Endothelial cell of umbilical vein (primary cell): Measurements from ENCODE around the gene PNMA1. TPM values are rescaled to one million over a fixed set of nuclear protein-coding genes. Genes with fewer than 3 reads are reported as not detected.

Source experiments
- BruUV-seq: library from RNA; stranded (reverse); fragments of 400-500 nt; replicated peaks from 2 replicates; lab custom pipeline; 2021; lab: Mats Ljungman, UMichigan
- CTCF ChIA-PET: fragments of 300-600, 350-600 bp; sonication (Branson Sonifier 250); formaldehyde crosslinking; loops from one replicate; lab custom pipeline; 2021; ENCODE audit warnings: antibody characterized with exemption, inconsistent platforms; lab: Charles Lee
- POLR2A ChIA-PET: fragments of 300-600, 350-600 bp; sonication (Branson Sonifier 250); formaldehyde crosslinking; loops from one replicate; lab custom pipeline; 2021; ENCODE audit warnings: antibody characterized with exemption, inconsistent platforms; lab: Charles Lee
- DNase-seq: peaks from one replicate; pipeline ENCODE4 v3.0.0-alpha.2; 2011; ENCODE audit warnings: low read depth, low spot score
- FAIRE-seq: peaks from 2 replicates; lab custom pipeline; 2011; peaks lifted over from hg19 to GRCh38; lab: Jason Lieb, UNC
- H2AFZ ChIP-seq: 2 replicates; pipeline ENCODE4 v1.6.0; 2012; ENCODE audit warnings: low read depth, low read length, control low read depth, inconsistent platforms
- H3K27ac ChIP-seq: 2 replicates; pipeline ENCODE4 v1.5.1; 2011; ENCODE audit warnings: low read depth, mild to moderate bottlenecking, control low read depth, low read length, moderate library complexity; ENCODE audit not compliant: insufficient read depth
- H3K27me3 ChIP-seq, 2 experiments: 2 replicates each; pipeline versions ENCODE4 v1.6.0 to v1.6.1; 2011; ENCODE audit warnings: low read length in 2 of 2, mixed read lengths in 1 of 2; ENCODE audit not compliant: control insufficient read depth in 2 of 2, insufficient read depth in 2 of 2
- H3K36me3 ChIP-seq, 2 experiments: 2 replicates in 1 of 2; 3 replicates in 1 of 2; pipeline ENCODE4 v1.5.1; 2011; ENCODE audit warnings: low read length in 2 of 2, mild to moderate bottlenecking in 1 of 2, moderate library complexity in 1 of 2; ENCODE audit not compliant: control insufficient read depth in 2 of 2, insufficient read depth in 2 of 2; ENCODE audit errors: extremely low read depth in 1 of 2
- H3K4me1 ChIP-seq: 3 replicates; pipeline ENCODE4 v1.5.1; 2011; ENCODE audit warnings: mild to moderate bottlenecking, low read length; ENCODE audit not compliant: control insufficient read depth, insufficient read depth; ENCODE audit errors: extremely low read depth
- H3K4me2 ChIP-seq: 2 replicates; pipeline ENCODE4 v1.6.1; 2011; ENCODE audit warnings: low read length, control low read depth, mixed read lengths; ENCODE audit not compliant: insufficient read depth
- H3K4me3 ChIP-seq, 3 experiments: fragments of 200-600 bp in 1 of 3; sonication (generic), shearing (Covaris generic) in 1 of 3; replicated peaks in 1 of 3; 2 replicates each; pipeline ENCODE4 v1.5.1; 2011 to 2016; ENCODE audit warnings: control low read depth in 3 of 3, low read length in 3 of 3, mild to moderate bottlenecking in 2 of 3, inconsistent platforms in 1 of 3, low read depth in 1 of 3, moderate library complexity in 1 of 3; ENCODE audit not compliant: insufficient read depth in 1 of 3
- H3K79me2 ChIP-seq: 2 replicates; pipeline ENCODE4 v1.6.0; 2012; ENCODE audit warnings: low read length, inconsistent platforms; ENCODE audit not compliant: control insufficient read depth, insufficient read depth
- H3K9ac ChIP-seq: replicated peaks from 2 replicates; pipeline ENCODE3; 2011; ENCODE audit warnings: low read length, control low read depth; ENCODE audit not compliant: insufficient read depth; ENCODE audit errors: extremely low read depth
- H3K9me1 ChIP-seq: replicated peaks from 3 replicates; pipeline ENCODE4 v1.6.0; 2011; ENCODE audit warnings: mild to moderate bottlenecking, low read length; ENCODE audit not compliant: control insufficient read depth, insufficient read depth; ENCODE audit errors: extremely low read depth
- H3K9me3 ChIP-seq: replicated peaks from 2 replicates; pipeline ENCODE4 v1.5.1; 2012; ENCODE audit warnings: low read length, inconsistent platforms; ENCODE audit not compliant: control insufficient read depth, insufficient read depth
- H4K20me1 ChIP-seq: replicated peaks from 2 replicates; pipeline ENCODE3; 2011; ENCODE audit warnings: mild to moderate bottlenecking, low read length; ENCODE audit not compliant: control insufficient read depth, insufficient read depth; ENCODE audit errors: extremely low read depth
- CTCF ChIP-seq, 2 donors: IDR thresholded peaks; 1 replicate in 1 of 2; 2 replicates in 1 of 2; pipeline ENCODE4 v1.5.1; 2011; ENCODE audit warnings: low read length in 2 of 2, mild to moderate bottlenecking in 2 of 2, moderate library complexity in 2 of 2, control low read depth in 1 of 2, inconsistent platforms in 1 of 2, low read depth in 1 of 2; ENCODE audit not compliant: insufficient read depth in 1 of 2; ENCODE audit errors: extremely low read depth in 1 of 2
- EZH2 ChIP-seq: IDR thresholded peaks from 2 replicates; pipeline ENCODE4 v1.6.1; 2012; ENCODE audit warnings: borderline replicate concordance, low read depth, mild to moderate bottlenecking, moderate library complexity, low read length, inconsistent platforms; ENCODE audit not compliant: severe bottlenecking
- FOS ChIP-seq: IDR thresholded peaks from 2 replicates; pipeline ENCODE4 v1.6.1; 2011; ENCODE audit warnings: mild to moderate bottlenecking, low read length, moderate library complexity, borderline replicate concordance; ENCODE audit not compliant: insufficient read depth
- GATA2 ChIP-seq: IDR thresholded peaks from 2 replicates; pipeline ENCODE4 v1.7.0; 2011; ENCODE audit warnings: low read depth, mild to moderate bottlenecking, moderate library complexity, mixed read lengths, low read length; ENCODE audit not compliant: insufficient read length, insufficient read depth
- JUN ChIP-seq: IDR thresholded peaks from 2 replicates; pipeline ENCODE4 v1.6.1; 2011; ENCODE audit warnings: borderline replicate concordance, low read depth; ENCODE audit not compliant: insufficient read length, insufficient read depth
- MAX ChIP-seq: IDR thresholded peaks from 2 replicates; pipeline ENCODE4 v1.6.1; 2011; ENCODE audit not compliant: insufficient read depth, insufficient read length
- MYC ChIP-seq: IDR thresholded peaks from one replicate; pipeline ENCODE4 v1.6.1; 2011; ENCODE audit warnings: mild to moderate bottlenecking, low read depth, low read length
- POLR2A ChIP-seq: IDR thresholded peaks from 2 replicates; pipeline ENCODE4 v1.6.1; 2012; ENCODE audit warnings: low read depth, mild to moderate bottlenecking, control low read depth, low read length
- POLR2AphosphoS5 ChIP-seq: IDR thresholded peaks from 2 replicates; pipeline ENCODE4 v1.6.1; 2012; ENCODE audit warnings: low read depth, mild to moderate bottlenecking, control low read depth, low read length, moderate library complexity; ENCODE audit not compliant: insufficient read depth
- dilution Hi-C: fragments of 300-500 bp; cut with MboI; formaldehyde crosslinking; loops from one replicate; pipeline ENCODE4 v1.15.0; 2019; ENCODE audit warnings: low sequenced_read_pairs; ENCODE audit not compliant: extremely low pct_ligation_motif_present
- intact Hi-C: fragments of 100-400 bp; cut with micrococcal nuclease; formaldehyde crosslinking; loops from one replicate; pipeline ENCODE4 v1.10.0; 2022
- polyA plus RNA-seq, 4 experiments: library from polyadenylated mRNA; depleted of rRNA in 3 of 4; stranded (reverse) in 3 of 4; unstranded in 1 of 4; fragments of >200 nt; gene quantifications; 2 replicates each; pipeline versions ENCODE4 v1.2.1 to v1.2.3, GENCODE V29; 2011 to 2012; ENCODE audit warnings: missing spikeins in 1 of 4
- total RNA-seq: library from RNA; stranded (reverse); gene quantifications from 2 replicates; pipeline ENCODE4 v1.2.3, GENCODE V29; 2021

PNMA1 gene
- total and polyA plus RNA-seq, 2 donors (not counting 3 experiments of a cell fraction or from before 2014, with no cell fraction given): 29.8 to 82.6 TPM

GRCh38 chr14:73749706-73750530 lies 35.7 kb upstream of the PNMA1 start:
- Histone ChIP-seq H3K9ac (no peak overlapping the region), H3K9me3 (no peaks in the 10 kb centered on the region), H3K4me2 (no peak overlapping the region), H3K79me2 (peaks cover 91% of the 10 kb centered on the region), H4K20me1 (no peaks in the 10 kb centered on the region), H3K36me3 (no peaks in the 10 kb centered on the region), H3K27me3 (no peaks in the 10 kb centered on the region), H3K4me1 (peaks cover 74% of the 10 kb centered on the region), H2AFZ (no peak overlapping the region), H3K27ac (peak overlapping the region; percentile 10), H3K9me1 (no peaks in the 10 kb centered on the region), H3K4me3 (no peak overlapping the region)
- DNase-seq: no peak
- ChIA-PET CTCF (interaction anchor here (1.0 to 5.7 kb wide), 6 partner anchors 7 to 76 kb away, joined by 3 to 80 read pairs (median 6); no protein-coding TSS in a partner anchor), POLR2A (interaction anchor here (0.8 kb wide), 1 partner anchor 10 kb away, joined by 6 read pairs; a partner anchor contains a TSS)
- dilution Hi-C loops: no loop called here
- no peak for TF ChIP-seq MYC
- TF ChIP-seq JUN: no peak
- TF ChIP-seq GATA2: no peak
- TF ChIP-seq FOS: no peak
- no peak for TF ChIP-seq EZH2
- no peak for TF ChIP-seq POLR2A
- TF ChIP-seq POLR2AphosphoS5: no peak
- no peak for TF ChIP-seq MAX
- no peak for TF ChIP-seq CTCF (IDR thresholded peaks at IDR 0.05; ENCODE audit: extremely low read depth in 1 of 2, insufficient read depth in 1 of 2, low read depth in 1 of 2, low read length in 2 of 2)
- intact Hi-C loops: loop anchor here (5.0 kb wide), 1 partner anchor 38 kb away; the partner anchor contains the start of gene PNMA1
- no TSS peak for BruUV-seq
- FAIRE-seq: peak; percentile 48
